ENCODE data around the gene TLCD4. TPM values are rescaled to one million over a fixed set of nuclear protein-coding genes. Genes with fewer than 3 reads are reported as not detected.
"Not testable (repeated sequence)": the region's sequence is repeated elsewhere in the genome, so short reads cannot be mapped to it uniquely, and the experiment has no call there.

Gene TLCD4
- total RNA-seq, 1 donor from 2014 or later = 3.0 TPM

GRCh38 chr1:95089650-95090287 is 27.4 kb upstream of the TLCD4 start:
- Histone ChIP-seq H3K27me3 (ENCODE audit: control insufficient read depth, insufficient read depth, low read length) (no peaks in the 10 kb centered on the region), H3K36me3 (ENCODE audit: control insufficient read depth, insufficient read depth, low read length) (no peaks in the 10 kb centered on the region), H3K4me3 (ENCODE audit: low read depth, low read length) (no peak overlapping the region)
- TF ChIP-seq, protein P1, sequence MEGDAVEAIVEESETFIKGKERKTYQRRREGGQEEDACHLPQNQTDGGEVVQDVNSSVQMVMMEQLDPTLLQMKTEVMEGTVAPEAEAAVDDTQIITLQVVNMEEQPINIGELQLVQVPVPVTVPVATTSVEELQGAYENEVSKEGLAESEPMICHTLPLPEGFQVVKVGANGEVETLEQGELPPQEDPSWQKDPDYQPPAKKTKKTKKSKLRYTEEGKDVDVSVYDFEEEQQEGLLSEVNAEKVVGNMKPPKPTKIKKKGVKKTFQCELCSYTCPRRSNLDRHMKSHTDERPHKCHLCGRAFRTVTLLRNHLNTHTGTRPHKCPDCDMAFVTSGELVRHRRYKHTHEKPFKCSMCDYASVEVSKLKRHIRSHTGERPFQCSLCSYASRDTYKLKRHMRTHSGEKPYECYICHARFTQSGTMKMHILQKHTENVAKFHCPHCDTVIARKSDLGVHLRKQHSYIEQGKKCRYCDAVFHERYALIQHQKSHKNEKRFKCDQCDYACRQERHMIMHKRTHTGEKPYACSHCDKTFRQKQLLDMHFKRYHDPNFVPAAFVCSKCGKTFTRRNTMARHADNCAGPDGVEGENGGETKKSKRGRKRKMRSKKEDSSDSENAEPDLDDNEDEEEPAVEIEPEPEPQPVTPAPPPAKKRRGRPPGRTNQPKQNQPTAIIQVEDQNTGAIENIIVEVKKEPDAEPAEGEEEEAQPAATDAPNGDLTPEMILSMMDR (IDR thresholded peaks at IDR 0.05; ENCODE audit: insufficient read depth, low read length, poor library complexity, severe bottlenecking) = no peak
- DNase-seq (ENCODE audit: low read depth) = no peak

DNA sequence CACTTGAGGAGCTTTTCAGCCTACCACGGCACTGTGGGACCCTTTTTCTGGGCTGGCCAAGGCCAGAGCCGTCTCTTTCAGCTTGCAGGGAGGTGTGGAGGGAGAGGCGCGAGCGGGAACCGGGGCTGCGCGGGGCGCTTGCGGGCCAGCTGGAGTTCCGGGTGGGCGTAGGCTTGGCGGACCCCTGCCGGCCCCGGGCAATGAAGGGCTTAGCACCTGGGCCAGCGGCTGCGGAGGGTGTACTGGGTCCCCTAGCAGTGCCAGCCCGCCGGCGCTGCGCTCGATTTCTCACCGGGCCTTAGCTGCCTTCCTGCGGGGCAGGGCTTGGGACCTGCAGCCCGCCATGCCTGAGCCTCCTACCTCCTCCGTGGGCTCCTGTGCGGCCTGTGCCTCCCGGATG is 25.9 kb upstream of the TLCD4 start:
- not testable (repeated sequence) for DNase-seq (ENCODE audit: low read depth); H3K36me3 ChIP-seq (ENCODE audit: control insufficient read depth, insufficient read depth, low read length); H3K27me3 ChIP-seq (ENCODE audit: control insufficient read depth, insufficient read depth, low read length); H3K4me3 ChIP-seq (ENCODE audit: low read depth, low read length)

- DNase-seq (ENCODE audit: low read depth); H3K36me3 ChIP-seq (ENCODE audit: control insufficient read depth, insufficient read depth, low read length); H3K27me3 ChIP-seq (ENCODE audit: control insufficient read depth, insufficient read depth, low read length); H3K4me3 ChIP-seq (ENCODE audit: low read depth, low read length): not testable (repeated sequence)
Observed at GRCh38 chr1:95092891-95093290, 24.3 kb upstream of the TLCD4 start.

GRCh38 chr1:95093296-95093695 is 23.9 kb upstream of the TLCD4 start:
- Histone ChIP-seq H3K36me3 (ENCODE audit: control insufficient read depth, insufficient read depth, low read length) (no peaks in the 10 kb centered on the region), H3K4me3 (ENCODE audit: low read depth, low read length) (no peak overlapping the region), H3K27me3 (ENCODE audit: control insufficient read depth, insufficient read depth, low read length) (no peaks in the 10 kb centered on the region)
- TF ChIP-seq, protein P1 (IDR thresholded peaks at IDR 0.05; ENCODE audit: insufficient read depth, low read length, poor library complexity, severe bottlenecking) = no peak
- no peak for DNase-seq (ENCODE audit: low read depth)

- H3K36me3 ChIP-seq (ENCODE audit: control insufficient read depth, insufficient read depth, low read length) = no peaks in the 10 kb centered on the region
- TF ChIP-seq, protein P1 (IDR thresholded peaks at IDR 0.05; ENCODE audit: insufficient read depth, low read length, poor library complexity, severe bottlenecking) = no peak
- no peak overlapping the region for H3K4me3 ChIP-seq (ENCODE audit: low read depth, low read length)
- no peaks in the 10 kb centered on the region for H3K27me3 ChIP-seq (ENCODE audit: control insufficient read depth, insufficient read depth, low read length)
- no peak for DNase-seq (ENCODE audit: low read depth)
Observed at GRCh38 chr1:95094923-95095322, 22.2 kb upstream of the TLCD4 start.

GRCh38 chr1:95095833-95096217 is 21.3 kb upstream of the TLCD4 start:
- TF ChIP-seq, protein P1 (IDR thresholded peaks at IDR 0.05; ENCODE audit: insufficient read depth, low read length, poor library complexity, severe bottlenecking) = no peak
- Histone ChIP-seq H3K4me3 (ENCODE audit: low read depth, low read length) (no peak overlapping the region), H3K27me3 (ENCODE audit: control insufficient read depth, insufficient read depth, low read length) (no peaks in the 10 kb centered on the region), H3K36me3 (ENCODE audit: control insufficient read depth, insufficient read depth, low read length) (no peaks in the 10 kb centered on the region)
- DNase-seq (ENCODE audit: low read depth) = no peak

- H3K27me3 ChIP-seq (ENCODE audit: control insufficient read depth, insufficient read depth, low read length) = no peaks in the 10 kb centered on the region
- TF ChIP-seq, protein P1 (IDR thresholded peaks at IDR 0.05; ENCODE audit: insufficient read depth, low read length, poor library complexity, severe bottlenecking) = no peak
- no peaks in the 10 kb centered on the region for H3K36me3 ChIP-seq (ENCODE audit: control insufficient read depth, insufficient read depth, low read length)
- DNase-seq (ENCODE audit: low read depth) = no peak
- no peak overlapping the region for H3K4me3 ChIP-seq (ENCODE audit: low read depth, low read length)
Observed at GRCh38 chr1:95096218-95096841, 20.8 kb upstream of the TLCD4 start.
